HG02885 (cell line): ENCODE results near the gene CATSPER1.
"Not testable (repeated sequence)": the region's sequence is repeated elsewhere in the genome, so short reads cannot be mapped to it uniquely, and the experiment has no call there.

Source experiments
- ATAC-seq: cut with Tn5 transposase; IDR thresholded peaks from one replicate; pipeline ENCODE4 v1.9.1; 2021; ENCODE audit warnings: mild to moderate bottlenecking; ENCODE audit not compliant: unreplicated experiment, poor library complexity

The CATSPER1 gene

GRCh38 chr11:66022401-66023185, 3.7 kb downstream of the CATSPER1 start:
- ATAC-seq = peak; percentile 46

- ATAC-seq = no peak
Observed at GRCh38 chr11:66020618-66021357, 5.5 kb downstream of the CATSPER1 start.

GRCh38 chr11:66020212-66020611, 6.1 kb downstream of the CATSPER1 start:
- ATAC-seq = no peak

DNA sequence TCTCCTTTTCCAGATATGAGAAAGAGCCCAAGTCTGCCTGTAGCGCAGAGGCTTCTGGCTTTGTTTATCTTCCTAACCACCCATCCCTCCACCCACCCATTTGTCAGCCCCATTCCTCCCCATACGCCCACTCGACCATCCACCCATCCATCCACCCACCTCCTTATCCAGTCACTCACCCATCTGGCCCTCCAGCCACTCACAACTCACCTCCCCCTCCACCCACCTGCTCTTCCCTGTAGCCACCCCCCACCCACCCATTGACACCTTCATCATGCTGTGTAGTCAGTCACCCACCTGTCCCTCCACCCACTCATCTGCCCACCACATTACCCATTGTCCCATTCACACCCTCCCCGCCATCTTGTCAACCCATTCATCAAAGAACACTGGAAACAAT, 9.0 kb downstream of the CATSPER1 start:
- no peak for ATAC-seq

- ATAC-seq = no peak
Observed at GRCh38 chr11:66016793-66017177, 9.5 kb downstream of the CATSPER1 start.

- no peak for ATAC-seq
Observed at GRCh38 chr11:66015936-66016792, 10.1 kb downstream of the CATSPER1 start.

GRCh38 chr11:66015454-66015881, 10.8 kb downstream of the CATSPER1 start:
- ATAC-seq = no peak

DNA sequence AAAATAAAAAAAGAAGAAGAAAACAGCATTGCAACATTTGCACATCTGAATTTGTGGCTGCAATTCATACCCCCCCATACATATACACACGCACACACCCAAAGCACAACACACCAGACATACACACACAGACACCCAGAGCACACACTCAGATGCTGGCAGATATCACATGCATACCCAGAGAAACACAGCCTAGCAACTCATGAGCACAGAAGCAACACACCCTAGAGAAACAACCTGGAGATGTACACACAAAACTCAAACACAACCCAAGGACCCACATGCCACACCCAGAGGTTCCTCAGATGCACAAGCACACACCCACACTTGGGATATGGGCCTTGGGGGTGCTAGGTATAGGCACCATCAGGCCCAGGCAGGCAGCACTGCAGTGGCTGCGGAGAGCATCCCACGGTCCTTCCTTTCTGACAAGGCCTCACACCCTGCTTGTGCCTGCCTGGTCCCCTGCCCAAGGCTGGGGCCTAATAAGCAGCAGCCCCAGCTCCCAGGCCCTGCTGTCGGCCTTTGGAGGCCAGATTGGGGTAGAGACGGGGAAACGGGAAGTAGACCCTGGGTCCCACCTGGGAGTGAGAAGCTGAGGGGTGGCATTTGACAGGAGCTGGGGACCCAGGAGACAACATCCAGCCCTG, 11.3 kb downstream of the CATSPER1 start:
- ATAC-seq = no peak

DNA sequence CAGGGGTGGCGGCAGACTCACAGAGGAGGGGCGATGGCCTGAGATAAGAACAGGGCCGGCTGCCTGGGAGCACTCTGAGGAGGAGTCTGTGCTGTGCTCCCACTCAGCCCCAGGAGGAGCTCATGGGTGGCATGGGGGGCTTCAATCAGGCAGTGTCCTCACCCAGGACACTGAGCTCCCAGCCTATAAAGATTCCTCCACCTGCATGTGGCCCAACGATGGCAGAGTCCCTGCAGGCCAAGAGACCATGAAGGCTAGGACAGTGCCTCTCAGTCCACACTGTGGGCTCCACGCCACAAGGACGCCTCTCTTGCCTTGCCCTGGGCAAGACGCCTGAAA, 12.5 kb downstream of the CATSPER1 start:
- ATAC-seq = no peak

GRCh38 chr11:66012946-66013761, 13.1 kb downstream of the CATSPER1 start:
- no peak for ATAC-seq

DNA sequence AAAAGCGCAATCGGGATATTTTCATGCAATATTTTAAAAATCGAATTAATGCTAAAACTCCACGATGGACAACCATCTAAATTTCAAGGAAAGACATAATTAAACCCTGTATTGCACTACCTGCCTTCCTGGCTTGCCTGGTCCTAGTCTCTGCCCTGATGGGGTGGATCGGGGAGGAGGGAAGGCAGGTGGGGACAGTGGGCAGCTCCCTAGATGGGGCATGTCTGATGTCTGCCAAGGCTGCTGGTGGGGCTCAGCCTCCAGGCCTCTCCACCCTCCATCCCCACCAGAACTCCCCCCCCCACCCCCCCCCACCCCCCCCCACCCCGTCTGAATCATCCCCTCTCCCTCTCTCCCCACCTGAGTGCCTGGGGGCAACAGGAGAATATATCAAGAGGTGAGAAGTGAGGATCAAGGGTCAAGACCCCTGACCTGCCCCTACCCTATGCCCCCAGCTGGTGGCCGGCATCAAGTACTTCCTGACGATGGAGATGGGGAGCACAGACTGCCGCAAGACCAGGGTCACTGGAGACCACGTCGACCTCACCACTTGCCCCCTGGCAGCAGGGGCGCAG, 13.8 kb downstream of the CATSPER1 start:
- ATAC-seq = no peak

GRCh38 chr11:66011785-66012303, 14.4 kb downstream of the CATSPER1 start, which contains the start of gene CST6:
Gene CST6 (plus strand): TSS chr11:66012008. CDS start chr11:66012045, 37 bp downstream.
- ATAC-seq = no peak

DNA sequence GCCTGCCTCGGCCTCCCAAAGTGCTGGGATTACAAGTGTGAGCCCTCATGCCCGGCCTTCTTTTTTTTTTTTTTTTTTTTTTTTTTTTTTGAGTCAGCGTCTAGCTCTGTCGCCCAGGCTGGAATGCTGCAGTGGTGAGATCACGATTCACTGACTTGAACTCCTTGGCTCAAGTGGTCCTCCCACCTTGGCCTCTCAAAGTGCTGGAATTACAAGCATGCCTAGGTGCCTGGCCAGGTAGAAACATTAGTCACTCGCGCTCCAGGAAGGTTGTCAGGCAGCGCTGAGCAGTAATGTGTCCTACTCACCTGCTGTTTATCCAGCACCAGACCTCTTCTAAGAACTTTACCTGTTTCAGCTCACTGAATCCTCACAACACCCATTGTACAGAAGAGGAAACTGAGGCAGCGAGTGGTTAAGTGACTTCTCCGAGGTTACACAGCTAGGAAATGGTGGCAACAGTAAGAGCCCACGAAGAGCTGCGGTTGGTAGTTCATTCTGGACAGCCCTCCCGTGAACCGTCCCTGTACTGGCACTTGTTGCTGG, 15.0 kb downstream of the CATSPER1 start:
- no peak for ATAC-seq

- ATAC-seq = not testable (repeated sequence)
Observed at GRCh38 chr11:66010036-66010435, 16.2 kb downstream of the CATSPER1 start.

DNA sequence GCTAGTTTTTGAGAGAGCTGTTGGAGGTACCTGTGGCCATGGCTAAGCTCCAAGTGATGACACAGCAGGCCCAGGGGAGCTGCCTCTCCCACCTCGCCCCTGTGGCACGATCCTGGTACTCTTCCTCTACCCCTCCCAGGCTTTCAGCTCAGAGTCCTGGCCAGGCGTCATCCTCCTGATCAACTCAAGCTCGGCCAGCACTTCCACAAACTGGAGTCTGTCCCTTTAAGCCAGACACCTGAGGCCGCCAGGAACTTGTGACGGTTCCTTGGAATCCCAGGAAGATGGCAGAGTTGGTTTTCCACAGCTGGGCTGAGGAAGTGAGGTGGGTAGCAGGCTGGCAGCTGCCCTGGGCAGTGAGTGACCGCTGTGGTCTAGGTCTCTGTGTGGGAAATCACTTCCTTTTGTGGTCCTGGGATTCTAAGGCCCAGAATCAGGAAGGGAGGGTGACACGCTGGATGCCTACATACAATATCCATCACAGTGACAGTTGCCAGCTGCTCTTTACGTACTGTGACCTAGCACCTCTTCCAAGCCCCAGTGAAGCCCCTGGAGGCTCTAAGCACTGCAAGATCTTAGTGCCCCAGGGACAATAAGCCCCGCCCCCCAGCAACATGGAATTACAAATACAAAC, 17.7 kb downstream of the CATSPER1 start:
- no peak for ATAC-seq

DNA sequence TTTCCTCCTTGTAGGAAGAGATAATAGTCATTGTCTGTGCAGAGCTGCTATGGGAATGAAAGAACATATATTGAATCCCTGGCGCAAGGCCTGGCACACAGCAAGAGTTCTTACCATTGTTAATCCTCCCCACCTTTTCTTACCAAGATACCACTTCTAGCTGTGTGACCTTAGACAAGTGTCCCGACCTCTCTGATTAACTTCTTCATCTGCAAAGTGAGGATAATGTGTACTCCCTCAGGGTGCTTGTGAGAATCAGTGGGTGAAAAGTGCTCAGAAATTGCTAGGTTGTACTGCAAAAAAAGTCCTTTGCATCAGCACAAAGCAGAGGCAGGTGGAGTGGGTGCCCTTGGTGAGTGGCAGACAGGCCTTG, 18.2 kb downstream of the CATSPER1 start:
- no peak for ATAC-seq

- ATAC-seq = no peak
Observed at GRCh38 chr11:66007201-66007634, 19.1 kb downstream of the CATSPER1 start.

- no peak for ATAC-seq
Observed at GRCh38 chr11:66006891-66007176, 19.4 kb downstream of the CATSPER1 start.
